OCI-LY7 (cell line): ENCODE data around the gene TUBGCP5. TPM values are rescaled to one million over a fixed set of nuclear protein-coding genes. Genes with fewer than 3 reads are reported as not detected.

ENCODE experiments used
- BruUV-seq: library from RNA; stranded (reverse); fragments of 400-500 nt; replicated peaks from 2 replicates; lab custom pipeline; 2021; lab: Mats Ljungman, UMichigan
- CTCF ChIA-PET: fragments of 300-600 bp; sonication (Branson Sonifier 250); formaldehyde crosslinking; loops from one replicate; lab custom pipeline; 2022; ENCODE audit warnings: antibody characterized with exemption; ENCODE audit not compliant: unreplicated experiment; lab: Charles Lee
- POLR2A ChIA-PET: fragments of 300-600 bp; sonication (Branson Sonifier 250); formaldehyde crosslinking; loops from one replicate; lab custom pipeline; 2022; ENCODE audit warnings: antibody characterized with exemption; lab: Charles Lee
- DNase-seq: peaks from one replicate; pipeline ENCODE4 v3.0.0-alpha.2; 2015; ENCODE audit warnings: low spot score
- H2AFZ ChIP-seq: fragments of 200-600 bp; sonication (generic), shearing (Covaris generic); 2 replicates; pipeline ENCODE4 v1.6.1; 2014; ENCODE audit warnings: mild to moderate bottlenecking, antibody characterized with exemption, low read length, moderate library complexity
- H3K27ac ChIP-seq: fragments of 200-600 bp; sonication (generic); 2 replicates; pipeline ENCODE4 v1.5.1; 2014; ENCODE audit warnings: mixed run types, low read depth, mild to moderate bottlenecking, moderate library complexity, low read length, inconsistent platforms; ENCODE audit not compliant: poor library complexity, severe bottlenecking
- H3K36me3 ChIP-seq: fragments of 200-600 bp; sonication (generic); 2 replicates; pipeline ENCODE4 v1.6.1; 2014; ENCODE audit warnings: mild to moderate bottlenecking, antibody characterized with exemption, low read length, moderate library complexity, mixed read lengths; ENCODE audit not compliant: insufficient read depth
- H3K4me1 ChIP-seq: fragments of 200-600 bp; sonication (generic); 2 replicates; pipeline ENCODE4 v1.5.1; 2014; ENCODE audit warnings: mild to moderate bottlenecking, low read length; ENCODE audit not compliant: insufficient read depth, poor library complexity, severe bottlenecking
- H3K4me2 ChIP-seq: fragments of 200-600 bp; sonication (generic); 2 replicates; pipeline ENCODE4 v1.6.1; 2014; ENCODE audit warnings: mild to moderate bottlenecking, low read length
- H3K4me3 ChIP-seq: fragments of 200-600 bp; sonication (generic); 2 replicates; pipeline ENCODE4 v1.5.1; 2014; ENCODE audit warnings: mild to moderate bottlenecking, low read depth, low read length; ENCODE audit not compliant: poor library complexity, severe bottlenecking
- H3K79me2 ChIP-seq: fragments of 200-600 bp; sonication (generic); 2 replicates; pipeline ENCODE4 v1.6.1; 2016; ENCODE audit warnings: low read depth, mild to moderate bottlenecking, low read length, moderate library complexity, mixed read lengths; ENCODE audit not compliant: insufficient read depth
- H3K9me2 ChIP-seq: fragments of 200-600 bp; sonication (generic); 2 replicates; pipeline ENCODE4 v1.6.1; 2016; ENCODE audit warnings: mild to moderate bottlenecking, low read length, mixed read lengths; ENCODE audit not compliant: insufficient read depth
- H3K9me3 ChIP-seq: fragments of 200-600 bp; sonication (generic); 2 replicates; pipeline ENCODE4 v1.6.1; 2014; ENCODE audit warnings: mild to moderate bottlenecking, mixed run types, low read length, mixed read lengths
- H4K20me1 ChIP-seq: fragments of 200-600 bp; sonication (generic); 2 replicates; pipeline ENCODE4 v1.6.1; 2014; ENCODE audit warnings: mild to moderate bottlenecking, antibody characterized with exemption, low read length, moderate library complexity, mixed read lengths; ENCODE audit not compliant: insufficient read depth
- CTCF ChIP-seq: fragments of 200-600 bp; sonication (generic); conservative IDR thresholded peaks from 2 replicates; pipeline ENCODE4 v1.5.1; 2014; ENCODE audit warnings: mild to moderate bottlenecking, antibody characterized with exemption, low read length, moderate library complexity, mixed read lengths
- EZH2phosphoT487 ChIP-seq: fragments of 200-600 bp; sonication (generic); IDR thresholded peaks from 2 replicates; pipeline ENCODE4 v1.6.1; 2018; ENCODE audit warnings: low read depth, borderline replicate concordance, mild to moderate bottlenecking, mixed run types, antibody characterized with exemption, low read length, moderate library complexity, mixed read lengths
- intact Hi-C: fragments of 100-400 bp; cut with micrococcal nuclease; formaldehyde crosslinking; loops from one replicate; pipeline ENCODE4 v1.10.0; 2022; ENCODE audit not compliant: unreplicated experiment
- total RNA-seq, 2 experiments: library from RNA; depleted of rRNA in 1 of 2; stranded (reverse); fragments of >200 nt in 1 of 2; shearing (Covaris generic) in 1 of 2; gene quantifications; 2 replicates each; pipeline ENCODE4 v1.2.3, GENCODE V29; 2014 to 2022

TUBGCP5 gene
- total RNA-seq, 2 experiments from 2014 or later: 30.9 to 36.3 TPM

- TF ChIP-seq CTCF (no peak), EZH2phosphoT487 (no peak)
Observed at GRCh38 chr15:22954798-22955543, 84.4 kb downstream of the TUBGCP5 start.

GRCh38 chr15:22954326-22954725 is 85.0 kb downstream of the TUBGCP5 start:
- Histone ChIP-seq H4K20me1 (no peaks in the 10 kb centered on the region), H3K27ac (no peak overlapping the region), H3K4me2 (no peak overlapping the region), H3K36me3 (no peaks in the 10 kb centered on the region), H2AFZ (no peak overlapping the region), H3K9me3 (no peaks in the 10 kb centered on the region), H3K79me2 (no peaks in the 10 kb centered on the region), H3K4me3 (no peak overlapping the region), H3K9me2 (no peaks in the 10 kb centered on the region), H3K4me1 (no peaks in the 10 kb centered on the region)
- intact Hi-C loops: no loop called here
- no TSS peak for BruUV-seq
- ChIA-PET POLR2A (interaction anchor here (0.7 to 1.2 kb wide), 4 partner anchors 12 to 23 kb away, joined by 3 to 4 read pairs (median 3); no protein-coding TSS in a partner anchor), CTCF (no interaction called here)
- TF ChIP-seq CTCF (no peak), EZH2phosphoT487 (no peak)
- DNase-seq: no peak

More at GRCh38 chr15:22954798-22955543, 84.4 kb downstream of the TUBGCP5 start:
- no peak overlapping the region for H3K4me3 ChIP-seq
- no peaks in the 10 kb centered on the region for H3K9me2 ChIP-seq
- CTCF ChIA-PET: no interaction called here
- no peak overlapping the region for H3K4me2 ChIP-seq
- intact Hi-C loops: no loop called here
- no TSS peak for BruUV-seq
- H4K20me1 ChIP-seq: no peaks in the 10 kb centered on the region
- DNase-seq: no peak
- no peak overlapping the region for H2AFZ ChIP-seq
- H3K36me3 ChIP-seq: no peaks in the 10 kb centered on the region
- no peaks in the 10 kb centered on the region for H3K9me3 ChIP-seq
- no peaks in the 10 kb centered on the region for H3K79me2 ChIP-seq
- H3K4me1 ChIP-seq: no peaks in the 10 kb centered on the region
- POLR2A ChIA-PET: interaction anchor here (0.7 to 1.2 kb wide), 4 partner anchors 11 to 22 kb away, joined by 3 to 4 read pairs (median 3); no protein-coding TSS in a partner anchor
- H3K27ac ChIP-seq: no peak overlapping the region
